Activated T-helper 1 cell treated with anti-CD3 and anti-CD28 coated beads, Interleukin-2, amount 50 U/mL, for 16 hours (primary cell): ENCODE results near the gene FSIP2.

Source experiments
- DNase-seq, 2 donors: peaks; one replicate each; pipeline ENCODE4 v3.0.0-alpha.2; 2020; ENCODE audit warnings: low read depth in 1 of 2, low spot score in 1 of 2

The FSIP2 gene

GRCh38 chr2:185738679-185739472 lies at the start of gene FSIP2:
Gene FSIP2, plus strand, starts transcription at chr2:185738804. Its CDS starts 91 bp downstream, at chr2:185738895.
- no peak for DNase-seq

DNA sequence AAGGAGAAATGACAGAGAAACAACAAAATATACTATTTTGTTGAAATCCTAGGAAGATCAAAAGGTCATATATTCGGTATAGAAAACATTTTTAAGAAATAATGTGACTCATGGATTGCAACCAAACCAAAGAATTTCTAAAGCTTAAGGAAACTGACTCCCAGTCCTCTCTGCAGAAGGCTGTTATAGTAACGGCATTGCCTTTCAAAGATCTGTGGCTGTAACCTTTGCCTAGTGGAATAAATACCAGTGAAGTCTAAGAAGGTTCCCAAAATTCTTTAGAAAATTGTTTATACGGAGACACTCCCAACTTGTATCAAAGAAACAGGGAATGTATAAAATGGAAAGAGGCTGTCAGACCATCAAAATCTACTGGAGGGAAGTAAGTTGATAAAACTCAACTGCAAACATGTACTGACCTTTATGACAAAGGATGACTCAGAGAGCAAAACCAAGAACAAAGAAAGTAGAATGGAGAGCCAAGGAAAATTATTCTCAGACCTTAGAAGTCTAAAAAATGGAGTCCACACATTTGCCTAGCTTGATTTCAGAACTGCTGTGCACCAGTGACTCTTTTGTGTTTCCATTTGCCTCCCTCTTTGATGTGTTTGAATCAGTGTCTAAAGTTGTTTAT lies 48.6 kb upstream of the FSIP2 start:
- DNase-seq, result no peak

DNA sequence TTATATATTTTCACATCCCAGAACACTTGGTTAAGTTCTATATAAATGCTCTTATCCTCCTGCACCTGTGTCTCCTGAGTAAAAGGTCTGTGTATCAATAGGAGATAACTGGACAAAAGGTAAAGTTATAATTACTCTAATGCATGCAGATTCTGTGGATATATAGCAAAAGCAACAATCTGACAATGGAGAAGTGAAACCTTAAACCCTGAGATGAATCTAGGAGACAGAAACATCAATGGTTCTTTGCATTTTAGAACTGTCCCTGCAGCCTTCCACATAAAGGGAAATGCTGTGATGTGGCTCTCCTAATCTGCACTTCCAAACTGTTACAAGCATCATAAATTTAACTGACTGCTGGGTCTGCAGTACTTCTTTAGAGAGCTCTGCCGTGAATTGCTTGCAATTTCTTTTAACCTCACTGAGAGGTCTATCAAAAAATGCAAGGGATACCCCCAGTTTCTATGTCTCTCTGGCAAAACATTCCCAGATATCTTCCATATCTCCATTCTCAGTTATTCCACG lies 42.8 kb upstream of the FSIP2 start:
- DNase-seq, result no peak

DNA sequence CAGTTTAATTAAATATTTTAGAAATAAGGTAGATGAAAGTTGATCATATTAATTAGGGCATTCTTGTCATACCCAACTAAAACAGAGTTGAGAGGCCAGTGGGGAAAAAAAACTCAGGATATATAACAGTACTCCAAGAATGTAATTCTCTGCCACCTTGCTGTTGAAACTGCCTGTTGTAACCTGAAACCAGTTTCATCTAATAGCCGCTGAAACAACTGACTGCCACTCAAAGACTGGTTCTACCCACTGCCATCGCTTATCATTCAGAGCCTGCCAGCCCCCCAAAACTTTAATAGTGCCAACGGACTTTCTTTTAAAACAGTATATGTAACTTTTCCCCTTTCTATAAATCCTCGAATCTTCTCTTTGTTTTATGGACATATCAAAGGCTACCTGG lies 37.7 kb upstream of the FSIP2 start:
- DNase-seq, result no peak

- DNase-seq, result no peak
These were observed 3.9 kb upstream of the FSIP2 start for GRCh38 chr2:185734658-185735057.

GRCh38 chr2:185736210-185736609 lies 2.4 kb upstream of the FSIP2 start:
- no peak for DNase-seq

DNA sequence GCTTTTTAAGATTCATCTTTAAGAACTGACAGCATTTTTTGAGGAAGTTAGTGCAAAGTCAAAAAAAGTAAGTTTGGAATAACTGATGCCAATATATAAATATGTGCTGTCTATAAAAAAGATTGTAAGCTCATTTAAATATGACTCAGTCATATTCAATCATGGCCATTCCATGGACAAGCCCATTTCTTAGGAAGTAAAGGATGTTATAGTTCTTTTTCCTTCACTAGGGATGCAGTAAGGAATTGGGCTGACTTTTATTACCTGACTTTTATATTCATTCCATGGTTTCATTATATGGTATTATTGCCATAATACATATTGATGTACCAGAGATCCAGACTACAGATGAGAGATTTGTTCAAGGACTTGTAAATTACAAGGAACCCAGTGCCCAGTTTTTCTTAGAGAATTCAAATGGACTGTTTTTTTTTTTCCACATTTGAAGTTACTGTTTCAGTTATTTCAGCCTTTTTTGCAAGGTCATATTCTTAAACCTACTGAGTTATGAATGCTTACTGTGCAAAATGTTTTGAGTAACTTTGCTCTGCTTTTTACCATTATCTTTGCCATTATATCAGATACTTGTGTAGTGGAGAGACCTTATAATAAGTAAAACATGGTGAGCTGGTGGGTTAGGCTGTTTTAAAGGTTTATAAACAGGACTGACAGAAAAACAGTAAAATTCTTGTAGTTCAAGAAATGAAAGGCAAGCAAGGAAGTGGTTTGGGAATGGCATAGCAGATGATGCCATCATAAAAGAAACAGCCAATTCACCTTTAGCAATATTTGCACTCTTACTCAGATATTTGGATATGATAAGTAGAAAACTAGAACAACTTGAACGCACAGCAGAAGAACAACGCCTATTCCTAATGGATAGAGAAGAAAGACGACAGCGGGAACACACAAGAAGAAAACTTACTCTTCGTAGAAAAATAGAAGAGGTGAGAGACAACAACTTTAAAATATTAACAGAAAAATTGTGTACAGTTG lies 7.6 kb downstream of the FSIP2 start:
- no peak for DNase-seq

- DNase-seq, result no peak
These were observed 18.8 kb downstream of the FSIP2 start for GRCh38 chr2:185757356-185757755.

DNA sequence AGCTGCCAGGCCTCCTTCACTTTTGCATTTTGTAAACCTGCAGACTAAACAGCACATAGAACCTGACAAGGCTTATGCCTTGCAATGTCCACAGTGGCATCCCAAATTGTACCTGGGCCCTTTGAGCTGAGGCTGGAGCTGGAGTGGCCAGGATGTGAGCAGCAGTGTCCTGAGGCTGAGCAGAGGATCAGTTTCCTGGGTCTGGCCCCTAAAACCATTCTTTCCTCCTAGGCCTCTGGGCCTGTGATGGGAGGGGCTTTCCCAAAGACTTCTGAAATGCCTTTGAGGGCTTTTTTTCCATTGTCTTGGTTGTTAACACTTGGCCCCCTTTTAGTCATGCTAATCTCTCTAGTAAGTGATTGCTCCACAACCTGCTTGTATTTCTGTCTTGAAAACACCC lies 32.8 kb downstream of the FSIP2 start:
- DNase-seq, result no peak

GRCh38 chr2:185780890-185781289 lies 42.3 kb downstream of the FSIP2 start:
- no peak for DNase-seq

- DNase-seq, result no peak
These were observed 43.7 kb downstream of the FSIP2 start for GRCh38 chr2:185782223-185782769.

DNA sequence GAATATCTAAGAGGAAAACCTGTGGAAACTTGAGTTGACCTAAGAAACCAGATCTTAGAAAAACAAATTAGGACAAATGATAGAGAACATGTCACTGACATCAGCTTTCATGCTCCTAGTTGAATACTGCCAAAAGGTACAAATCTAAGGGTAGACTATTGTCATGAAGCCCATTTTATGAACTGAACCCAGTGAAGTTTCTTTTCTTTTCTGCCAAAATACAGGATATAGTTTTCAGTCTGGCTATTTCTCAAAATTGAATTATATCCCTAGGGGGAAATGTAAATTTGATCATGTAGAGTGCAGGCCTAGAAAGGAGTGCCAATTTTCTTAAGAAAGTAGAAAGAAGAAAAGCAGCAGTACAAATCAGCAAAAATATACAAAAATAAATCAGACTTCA lies 46.6 kb downstream of the FSIP2 start:
- no peak for DNase-seq

GRCh38 chr2:185785851-185786473 lies 47.4 kb downstream of the FSIP2 start:
- DNase-seq, result no peak

GRCh38 chr2:185787227-185788145 lies 48.9 kb downstream of the FSIP2 start:
- no peak for DNase-seq

GRCh38 chr2:185790361-185790760 lies 51.8 kb downstream of the FSIP2 start:
- DNase-seq, result no peak

DNA sequence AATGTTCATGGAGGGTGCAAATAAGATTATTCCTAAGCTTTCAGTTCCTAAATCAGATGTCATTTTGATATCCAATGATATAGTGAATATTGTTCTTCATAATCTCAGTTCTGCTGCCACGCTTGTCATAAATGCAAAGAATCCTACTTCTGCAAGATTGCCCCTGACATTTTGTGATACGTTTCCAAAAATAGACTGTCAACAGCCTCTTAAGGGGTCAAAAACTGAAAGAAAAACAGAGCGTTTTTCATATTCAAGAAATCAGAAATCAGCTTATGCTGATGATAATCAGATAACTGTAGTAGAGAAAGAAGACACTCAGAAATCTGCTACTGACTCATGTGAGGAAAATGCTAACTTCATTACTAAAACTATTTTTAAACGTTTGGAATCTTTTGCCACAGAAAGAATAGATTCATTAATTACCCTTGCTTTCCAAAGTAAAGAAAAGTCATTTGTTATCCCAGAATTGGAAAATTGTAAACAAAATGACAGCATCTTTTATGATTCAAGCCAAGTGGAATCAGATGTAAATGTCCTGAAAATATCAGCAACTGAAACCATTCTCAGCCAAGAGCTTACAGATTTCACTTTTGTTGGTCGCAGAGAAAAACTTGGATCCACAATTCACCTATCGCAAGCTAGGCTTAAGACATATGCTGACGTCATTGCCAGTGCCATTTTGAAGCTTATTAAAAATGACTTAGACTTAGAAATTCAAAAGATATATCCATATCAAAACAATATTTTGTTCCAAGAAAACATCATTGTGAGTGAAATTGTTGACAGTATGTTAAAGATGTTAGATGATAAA lies 55.1 kb downstream of the FSIP2 start:
- no peak for DNase-seq

DNA sequence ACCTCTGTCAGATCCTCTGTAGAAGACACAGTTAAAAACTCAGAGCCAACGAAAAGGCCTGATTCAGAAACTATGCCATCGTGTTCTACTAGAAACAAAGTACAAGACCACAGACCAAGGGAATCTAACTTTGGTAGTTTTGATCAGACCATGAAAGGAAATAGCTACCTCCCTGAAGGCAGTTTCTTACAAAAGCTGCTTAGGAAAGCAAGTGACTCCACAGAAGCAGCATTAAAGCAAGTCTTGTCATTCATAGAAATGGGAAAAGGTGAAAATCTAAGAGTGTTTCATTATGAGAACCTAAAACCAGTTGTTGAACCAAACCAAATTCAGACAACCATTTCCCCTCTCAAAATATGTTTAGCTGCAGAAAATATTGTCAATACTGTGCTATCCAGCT lies 58.2 kb downstream of the FSIP2 start:
- DNase-seq, result no peak

- no peak for DNase-seq
These were observed 64.3 kb downstream of the FSIP2 start for GRCh38 chr2:185802926-185803325.

DNA sequence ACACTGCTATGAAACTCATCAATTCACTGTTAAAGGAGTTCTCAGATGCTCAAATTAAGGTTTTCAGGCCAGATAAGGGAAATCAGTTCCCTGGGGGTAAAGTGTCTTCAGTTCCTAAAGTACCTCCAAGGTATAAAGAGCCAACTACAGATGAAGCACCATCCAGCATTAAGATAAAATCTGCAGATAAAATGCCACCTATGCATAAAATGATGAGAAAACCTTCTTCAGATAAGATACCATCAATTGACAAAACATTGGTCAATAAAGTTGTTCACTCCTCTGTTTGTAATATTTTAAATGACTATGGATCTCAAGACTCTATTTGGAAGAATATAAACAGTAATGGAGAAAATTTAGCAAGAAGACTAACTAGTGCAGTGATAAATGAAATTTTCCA lies 68.2 kb downstream of the FSIP2 start:
- DNase-seq, result no peak
